ENCODE data around the gene SMIM27. TPM values are rescaled to one million over a fixed set of nuclear protein-coding genes. Genes with fewer than 3 reads are reported as not detected.
A peak's percentile ranks its signal among the peaks of the same experiment; 100 is the strongest.
"Not testable (repeated sequence)": the region's sequence is repeated elsewhere in the genome, so short reads cannot be mapped to it uniquely, and the experiment has no call there.

SMIM27 gene
- total RNA-seq = 3.9 and 6.2 TPM in 2 replicates

- peak; percentile 94 to 95 for DNase-seq (ENCODE audit: low read depth in 2 of 2)
Observed at GRCh38 chr9:32552172-32552872, at the start of gene SMIM27, which contains the start of gene TOPORS. SMIM27 (plus strand) TSS chr9:32552327; CDS start chr9:32552435, 108 bp downstream. TOPORS (minus strand) TSS chr9:32552586; CDS start chr9:32552436, 150 bp downstream.

GRCh38 chr9:32502464-32502863 is 49.7 kb upstream of the SMIM27 start:
- DNase-seq (ENCODE audit: low read depth in 2 of 2) = peak; percentile 18 to 96

- DNase-seq (ENCODE audit: low read depth in 2 of 2) = no peak
Observed at GRCh38 chr9:32503008-32503407, 49.1 kb upstream of the SMIM27 start.

GRCh38 chr9:32508728-32509127 is 43.4 kb upstream of the SMIM27 start:
- DNase-seq (ENCODE audit: low read depth in 2 of 2) = no peak

- no peak for DNase-seq (ENCODE audit: low read depth in 2 of 2)
Observed at GRCh38 chr9:32516241-32516640, 35.9 kb upstream of the SMIM27 start.

- no peak for DNase-seq (ENCODE audit: low read depth in 2 of 2)
Observed at GRCh38 chr9:32518276-32518675, 33.9 kb upstream of the SMIM27 start.

- no peak for DNase-seq (ENCODE audit: low read depth in 2 of 2)
Observed at GRCh38 chr9:32523910-32524309, 28.2 kb upstream of the SMIM27 start.

GRCh38 chr9:32524558-32524891 is 27.6 kb upstream of the SMIM27 start:
- DNase-seq (ENCODE audit: low read depth in 2 of 2) = not testable (repeated sequence)

GRCh38 chr9:32524892-32525708 is 27.0 kb upstream of the SMIM27 start:
- peak; percentile 12 to 40 for DNase-seq (ENCODE audit: low read depth in 2 of 2)

GRCh38 chr9:32525709-32526030 is 26.5 kb upstream of the SMIM27 start:
- no peak for DNase-seq (ENCODE audit: low read depth in 2 of 2)

GRCh38 chr9:32526041-32526706 is 26.0 kb upstream of the SMIM27 start, which contains the start of gene RIGI:
RIGI (minus strand) TSS chr9:32526196; CDS start chr9:32526166, 30 bp downstream.
- DNase-seq (ENCODE audit: low read depth in 2 of 2) = peak; percentile 97

GRCh38 chr9:32526707-32527048 is 25.4 kb upstream of the SMIM27 start:
- no peak for DNase-seq (ENCODE audit: low read depth in 2 of 2)

GRCh38 chr9:32533336-32533735 is 18.8 kb upstream of the SMIM27 start:
- no peak for DNase-seq (ENCODE audit: low read depth in 2 of 2)

- no peak for DNase-seq (ENCODE audit: low read depth in 2 of 2)
Observed at GRCh38 chr9:32533816-32534215, 18.3 kb upstream of the SMIM27 start.

- DNase-seq (ENCODE audit: low read depth in 2 of 2) = no peak
Observed at GRCh38 chr9:32543047-32543446, 9.1 kb upstream of the SMIM27 start.

GRCh38 chr9:32545884-32546283 is 6.2 kb upstream of the SMIM27 start:
- no peak for DNase-seq (ENCODE audit: low read depth in 2 of 2)

GRCh38 chr9:32548213-32548612 is 3.9 kb upstream of the SMIM27 start:
- DNase-seq (ENCODE audit: low read depth in 2 of 2) = not testable (repeated sequence)

- peak; percentile 50 to 67 for DNase-seq (ENCODE audit: low read depth in 2 of 2)
Observed at GRCh38 chr9:32550150-32550561, 2.0 kb upstream of the SMIM27 start.

GRCh38 chr9:32550562-32551275 is 1.4 kb upstream of the SMIM27 start:
- peak; percentile 96 to 98 for DNase-seq (ENCODE audit: low read depth in 2 of 2)

- DNase-seq (ENCODE audit: low read depth in 2 of 2) = peak; percentile 44 to 50
Observed at GRCh38 chr9:32551276-32552051, 663 bp upstream of the SMIM27 start.

GRCh38 chr9:32554107-32554506 is 2.0 kb downstream of the SMIM27 start:
- DNase-seq (ENCODE audit: low read depth in 2 of 2) = peak; percentile 8 to 22
